ENCODE measurements around the gene TMEM273.

The TMEM273 gene

GRCh38 chr10:49182776-49183175, 5.4 kb downstream of the TMEM273 start:
- CTCF ChIA-PET = no interaction called here
- no peak for TF ChIP-seq CTCF (IDR thresholded peaks at IDR 0.05; ENCODE audit: insufficient read depth, low read length, missing control alignments)
- no peak overlapping the region for H3K4me3 ChIP-seq (ENCODE audit: low read depth, low read length)
- no peak for DNase-seq (ENCODE audit: low read depth, low spot score)
- POLR2A ChIA-PET = no interaction called here

- ChIA-PET CTCF (no interaction called here), POLR2A (no interaction called here)
- no peak for DNase-seq (ENCODE audit: low read depth, low spot score)
- no peak for TF ChIP-seq CTCF (IDR thresholded peaks at IDR 0.05; ENCODE audit: insufficient read depth, low read length, missing control alignments)
- no peak overlapping the region for H3K4me3 ChIP-seq (ENCODE audit: low read depth, low read length)
Observed at GRCh38 chr10:49180444-49180860, 7.7 kb downstream of the TMEM273 start.

GRCh38 chr10:49179699-49180443, 8.3 kb downstream of the TMEM273 start:
- DNase-seq (ENCODE audit: low read depth, low spot score) = no peak
- H3K4me3 ChIP-seq (ENCODE audit: low read depth, low read length) = no peak overlapping the region
- no peak for TF ChIP-seq CTCF (IDR thresholded peaks at IDR 0.05; ENCODE audit: insufficient read depth, low read length, missing control alignments)
- ChIA-PET POLR2A (no interaction called here), CTCF (interaction anchor here (2.0 kb wide), 1 partner anchor 18 kb away, joined by 6 read pairs; no protein-coding TSS in a partner anchor)

- TF ChIP-seq CTCF (IDR thresholded peaks at IDR 0.05; ENCODE audit: insufficient read depth, low read length, missing control alignments) = no peak
- DNase-seq (ENCODE audit: low read depth, low spot score) = no peak
- ChIA-PET POLR2A (no interaction called here), CTCF (interaction anchor here (1.3 to 2.0 kb wide), 2 partner anchors 15 to 17 kb away, joined by 4 to 6 read pairs; no protein-coding TSS in a partner anchor)
- no peak overlapping the region for H3K4me3 ChIP-seq (ENCODE audit: low read depth, low read length)
Observed at GRCh38 chr10:49178489-49179471, 9.4 kb downstream of the TMEM273 start.

GRCh38 chr10:49177391-49178355, 10.5 kb downstream of the TMEM273 start:
- no peak overlapping the region for H3K4me3 ChIP-seq (ENCODE audit: low read depth, low read length)
- CTCF ChIA-PET = interaction anchor here (0.7 to 2.0 kb wide), 3 partner anchors 14 to 42 kb away, joined by 3 to 6 read pairs (median 4); no protein-coding TSS in a partner anchor
- no peak for TF ChIP-seq CTCF (IDR thresholded peaks at IDR 0.05; ENCODE audit: insufficient read depth, low read length, missing control alignments)
- POLR2A ChIA-PET = no interaction called here
- peak; percentile 80 for DNase-seq (ENCODE audit: low read depth, low spot score)
